GM23338 (cell line): Measurements from ENCODE around the gene IFNA5. TPM values are rescaled to one million over a fixed set of nuclear protein-coding genes. Genes with fewer than 3 reads are reported as not detected.

Experiments used
- ATAC-seq: fragments of 200-7000 bp; cut with Tn5 transposase; 3 replicates; pipeline ENCODE4 v1.9.1; 2020
- DNase-seq: peaks from one replicate; pipeline ENCODE4 v3.0.0-alpha.2; 2015; ENCODE audit warnings: low spot score
- H2AFZ ChIP-seq: fragments of 200-600 bp; sonication (generic); 2 replicates; pipeline ENCODE4 v1.8.0; 2016; ENCODE audit warnings: antibody characterized with exemption, mild to moderate bottlenecking, moderate library complexity
- H3F3A ChIP-seq: fragments of 200-600 bp; sonication (generic); replicated peaks from 2 replicates; pipeline ENCODE4 v1.8.0; 2017; ENCODE audit warnings: antibody characterized with exemption, mixed run types, low read depth
- H3K27ac ChIP-seq: fragments of 200-600 bp; sonication (generic); 2 replicates; pipeline ENCODE4 v1.6.1; 2016; ENCODE audit warnings: low read depth
- H3K27me3 ChIP-seq: fragments of 200-600 bp; sonication (generic); 2 replicates; pipeline ENCODE4 v1.8.0; 2016; ENCODE audit warnings: mild to moderate bottlenecking, mixed run types, moderate library complexity; ENCODE audit not compliant: insufficient read depth
- H3K36me3 ChIP-seq: fragments of 200-600 bp; sonication (generic); 2 replicates; pipeline ENCODE4 v1.8.0; 2016; ENCODE audit warnings: mild to moderate bottlenecking; ENCODE audit not compliant: insufficient read depth
- H3K4me1 ChIP-seq: fragments of 200-600 bp; sonication (generic); 2 replicates; pipeline ENCODE4 v1.8.0; 2016; ENCODE audit warnings: mild to moderate bottlenecking, moderate library complexity; ENCODE audit not compliant: insufficient read depth
- H3K4me2 ChIP-seq: fragments of 200-600 bp; sonication (generic); 2 replicates; pipeline ENCODE4 v1.7.1; 2017; ENCODE audit warnings: mixed run types
- H3K4me3 ChIP-seq: fragments of 200-600 bp; sonication (generic); 2 replicates; pipeline ENCODE4 v1.6.1; 2016; ENCODE audit warnings: mixed run types
- H3K79me2 ChIP-seq: fragments of 200-600 bp; sonication (generic); replicated peaks from 2 replicates; pipeline ENCODE4 v1.8.0; 2017; ENCODE audit warnings: mild to moderate bottlenecking; ENCODE audit not compliant: insufficient read depth
- H3K9me2 ChIP-seq: fragments of 200-600 bp; sonication (generic); 2 replicates; pipeline ENCODE4 v1.8.0; 2017; ENCODE audit not compliant: insufficient read depth
- H4K20me1 ChIP-seq: fragments of 200-600 bp; sonication (generic); replicated peaks from 2 replicates; pipeline ENCODE4 v1.8.0; 2017; ENCODE audit warnings: mild to moderate bottlenecking; ENCODE audit not compliant: insufficient read depth
- H3K27ac Mint-ChIP-seq: 2 replicates; pipeline ENCODE4 v1.8.0; 2020; ENCODE audit warnings: inconsistent platforms, mild to moderate bottlenecking, moderate library complexity, mixed read lengths
- H3K27me3 Mint-ChIP-seq: 3 replicates; pipeline ENCODE4 v1.8.0; 2022; ENCODE audit warnings: low read depth, mild to moderate bottlenecking, moderate library complexity, mixed read lengths, inconsistent platforms; ENCODE audit not compliant: insufficient read depth, poor library complexity
- H3K36me3 Mint-ChIP-seq: 3 replicates; pipeline ENCODE4 v1.8.0; 2021; ENCODE audit warnings: low read depth, mild to moderate bottlenecking, inconsistent platforms, moderate library complexity, mixed read lengths
- H3K4me1 Mint-ChIP-seq: 3 replicates; pipeline ENCODE4 v1.8.0; 2020; ENCODE audit warnings: mild to moderate bottlenecking, inconsistent platforms, mixed read lengths
- H3K4me3 Mint-ChIP-seq: 3 replicates; pipeline ENCODE4 v1.8.0; 2021; ENCODE audit warnings: moderate library complexity, mild to moderate bottlenecking, inconsistent platforms, mixed read lengths
- H3K9me3 Mint-ChIP-seq: 3 replicates; pipeline ENCODE4 v1.8.0; 2020; ENCODE audit warnings: moderate library complexity, mild to moderate bottlenecking, inconsistent platforms, mixed read lengths
- POLR2AphosphoS5 ChIP-seq: IDR thresholded peaks from 2 replicates; pipeline ENCODE4 v1.6.1; 2016; ENCODE audit warnings: antibody characterized with exemption, low read depth
- STAT1 ChIP-seq: IDR thresholded peaks from one replicate; pipeline ENCODE4 v1.6.1; 2016; ENCODE audit warnings: antibody characterized with exemption; ENCODE audit not compliant: unreplicated experiment
- ZNF331 ChIP-seq: fragments of 250-450 bp; sonication (Bioruptor Pico); IDR thresholded peaks from 2 replicates; pipeline ENCODE4 v1.5.0; 2020; ENCODE audit warnings: low read depth, mild to moderate bottlenecking, moderate library complexity
- ZNF462 ChIP-seq: fragments of 250-450 bp; sonication (Bioruptor Pico); IDR thresholded peaks from 2 replicates; pipeline ENCODE4 v1.5.0; 2020; ENCODE audit warnings: mild to moderate bottlenecking, moderate library complexity
- polyA plus RNA-seq: library from polyadenylated mRNA; unstranded; fragments of >200 nt; fragmentation: Nextera tagmentation; extraction: Ambion mirVana; gene quantifications from 2 replicates; pipeline ENCODE4 v1.2.1, GENCODE V29; 2016
- total RNA-seq: library from RNA; depleted of rRNA; stranded (reverse); fragments of >200 nt; shearing (Covaris generic); gene quantifications from 2 replicates; pipeline ENCODE4 v1.2.3, GENCODE V29; 2014
- TF ChIP-seq, protein P1 (sequence below): IDR thresholded peaks from 2 replicates; pipeline ENCODE4 v1.6.1; 2016; ENCODE audit warnings: antibody characterized with exemption

IFNA5 gene
- total and polyA plus RNA-seq, 2 experiments from 2014 or later = not detected

DNA sequence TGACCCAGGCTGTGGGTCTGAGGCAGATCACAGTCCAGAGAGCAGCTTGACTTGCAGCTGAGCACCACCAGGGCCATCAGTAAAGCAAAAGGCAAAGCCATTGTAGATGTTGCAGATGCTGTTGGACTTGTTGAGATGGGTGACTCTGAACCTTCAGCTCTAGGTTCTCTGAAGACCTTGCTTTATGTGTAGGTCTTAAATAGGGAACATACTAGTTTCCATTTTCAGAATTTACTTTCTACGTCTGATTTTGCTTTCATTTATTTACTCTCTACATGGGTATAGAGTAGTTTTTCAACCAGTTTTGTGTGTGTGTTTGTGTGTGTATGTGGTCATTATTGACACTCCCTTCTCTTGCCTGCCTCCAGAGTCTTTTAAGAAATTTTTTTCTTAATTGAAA lies 45.7 kb upstream of the IFNA5 start, which contains the start of gene IFNA6:
Gene IFNA6 (minus strand): TSS at position 101 of the 400 bp plus-strand sequence. CDS start 0 bp downstream, at position 101.
- DNase-seq (no peak), ATAC-seq (no peak)
- Mint-ChIP-seq H3K4me3 (no peak within 1 kb of the TSS), H3K27me3 (no peaks in the 10 kb centered on the region), H3K4me1 (peaks cover 2% of the 10 kb centered on the region; the same call in 1 of the 3 replicates), H3K36me3 (0 out of 3 replicates have a peak, but pooled peaks cover 5% of the 10 kb centered on the region), H3K27ac (no peak within 1 kb of the TSS), H3K9me3 (peaks cover 6% of the 10 kb centered on the region)
- Histone ChIP-seq H4K20me1 (no peaks in the 10 kb centered on the region), H3K9me2 (0 out of 2 replicates have a peak, but pooled peaks cover 3% of the 10 kb centered on the region), H3K4me2 (no peak within 1 kb of the TSS), H3K36me3 (no peaks in the 10 kb centered on the region), H3K27ac (no peak within 1 kb of the TSS), H3K27me3 (no peaks in the 10 kb centered on the region), H2AFZ (no peak within 1 kb of the TSS), H3F3A (no peaks in the 10 kb centered on the region), H3K79me2 (no peaks in the 10 kb centered on the region), H3K4me3 (no peak within 1 kb of the TSS), H3K4me1 (no peaks in the 10 kb centered on the region)
- TF ChIP-seq STAT1 = no peak
- TF ChIP-seq, protein P1, sequence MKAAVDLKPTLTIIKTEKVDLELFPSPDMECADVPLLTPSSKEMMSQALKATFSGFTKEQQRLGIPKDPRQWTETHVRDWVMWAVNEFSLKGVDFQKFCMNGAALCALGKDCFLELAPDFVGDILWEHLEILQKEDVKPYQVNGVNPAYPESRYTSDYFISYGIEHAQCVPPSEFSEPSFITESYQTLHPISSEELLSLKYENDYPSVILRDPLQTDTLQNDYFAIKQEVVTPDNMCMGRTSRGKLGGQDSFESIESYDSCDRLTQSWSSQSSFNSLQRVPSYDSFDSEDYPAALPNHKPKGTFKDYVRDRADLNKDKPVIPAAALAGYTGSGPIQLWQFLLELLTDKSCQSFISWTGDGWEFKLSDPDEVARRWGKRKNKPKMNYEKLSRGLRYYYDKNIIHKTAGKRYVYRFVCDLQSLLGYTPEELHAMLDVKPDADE = no peak

DNA sequence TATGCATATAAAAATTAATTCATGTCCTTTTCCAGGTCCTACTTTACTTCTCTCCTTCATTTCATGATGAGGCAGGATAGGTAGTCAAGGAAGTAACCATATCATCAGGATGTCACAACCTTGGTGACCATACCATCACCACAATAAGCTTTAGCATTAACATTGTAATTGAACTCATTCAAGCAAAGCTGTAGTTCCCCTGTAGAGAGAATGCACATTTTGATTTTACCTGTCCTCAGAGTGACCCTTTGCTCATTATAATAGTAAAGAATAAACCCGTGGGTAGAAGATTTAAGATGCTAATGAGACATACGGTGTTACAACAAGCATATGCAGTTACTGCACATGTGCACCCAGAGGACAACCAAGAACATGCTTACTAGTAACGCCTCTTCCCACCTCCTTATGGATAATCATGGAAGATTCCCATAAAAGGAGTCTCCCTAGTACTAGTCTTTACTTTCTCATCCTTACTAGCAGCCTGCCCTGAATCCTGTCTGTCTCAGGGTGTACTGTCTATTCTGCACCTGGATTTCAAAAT lies 43.4 kb upstream of the IFNA5 start:
- Histone ChIP-seq H3K27ac (no peak overlapping the region), H3K4me3 (no peak overlapping the region), H4K20me1 (no peaks in the 10 kb centered on the region), H3K9me2 (0 out of 2 replicates have a peak, but pooled peaks cover 3% of the 10 kb centered on the region), H3K27me3 (no peaks in the 10 kb centered on the region), H3K79me2 (no peaks in the 10 kb centered on the region), H3K36me3 (no peaks in the 10 kb centered on the region), H3K4me1 (no peaks in the 10 kb centered on the region), H2AFZ (no peak overlapping the region), H3F3A (no peaks in the 10 kb centered on the region), H3K4me2 (no peak overlapping the region)
- ATAC-seq (no peak), DNase-seq (no peak)
- Mint-ChIP-seq H3K9me3 (no peaks in the 10 kb centered on the region), H3K27me3 (no peaks in the 10 kb centered on the region), H3K36me3 (no peaks in the 10 kb centered on the region), H3K4me1 (peaks cover 2% of the 10 kb centered on the region; the same call in 1 of the 3 replicates), H3K4me3 (no peak overlapping the region), H3K27ac (no peak overlapping the region)
- TF ChIP-seq ZNF462 = no peak
- no peak for TF ChIP-seq ZNF331
- no peak for TF ChIP-seq POLR2AphosphoS5
- TF ChIP-seq STAT1 = no peak
